A549 (cell line): Measurements from ENCODE around the gene KCNQ5. TPM values are rescaled to one million over a fixed set of nuclear protein-coding genes. Genes with fewer than 3 reads are reported as not detected.

Experiments used
- ATAC-seq, 2 experiments: fragments of 200-7000 bp in 1 of 2; fragments of >200 bp in 1 of 2; cut with Nextera tagmentation in 1 of 2; cut with Tn5 transposase in 1 of 2; 3 replicates each; pipeline versions ENCODE4 v1.8.0 to v1.9.1; 2018 to 2020; ENCODE audit warnings: mild to moderate bottlenecking in 1 of 2, moderate library complexity in 1 of 2
- CTCF ChIA-PET: fragments of 300-600 bp; sonication (Branson Sonifier 250); formaldehyde crosslinking; extraction: SDS; loops from one replicate; lab custom pipeline; 2021; ENCODE audit warnings: antibody characterized with exemption, inconsistent platforms; lab: Yijun Ruan, JAX
- POLR2A ChIA-PET: fragments of 350-600 bp; formaldehyde crosslinking; extraction: SDS; loops from one replicate; lab custom pipeline; 2021; ENCODE audit warnings: antibody characterized with exemption, inconsistent platforms; lab: Yijun Ruan, JAX
- DNase-seq, 2 experiments: peaks; one replicate each; pipeline versions ENCODE4 v3.0.0 to v3.0.0-alpha.2; 2011 to 2016; ENCODE audit warnings: low read depth in 1 of 2, low spot score in 1 of 2
- FAIRE-seq: peaks from 2 replicates; lab custom pipeline; 2011; peaks lifted over from hg19 to GRCh38; lab: Jason Lieb, UNC
- H3K27ac ChIP-seq, 2 experiments: fragments of >200 bp; sonication (Bioruptor Twin); formaldehyde crosslinking; 3 replicates each; pipeline ENCODE4 v1.5.1; 2016 to 2017
- H3K4me1 ChIP-seq: fragments of >200 bp; sonication (Bioruptor Twin); formaldehyde crosslinking; 3 replicates; pipeline ENCODE4 v1.6.1; 2016
- H3K4me2 ChIP-seq: fragments of >200 bp; sonication (Bioruptor Twin); formaldehyde crosslinking; 3 replicates; pipeline ENCODE4 v1.6.1; 2016
- H3K4me3 ChIP-seq: fragments of >200 bp; sonication (Bioruptor Twin); formaldehyde crosslinking; 3 replicates; pipeline ENCODE4 v1.5.1; 2016
- H3K9me3 ChIP-seq: fragments of >200 bp; sonication (Bioruptor Twin); formaldehyde crosslinking; 3 replicates; pipeline ENCODE4 v1.6.1; 2016
- JUN ChIP-seq, 2 experiments: fragments of >200 bp; sonication (Bioruptor Twin); formaldehyde crosslinking; IDR thresholded peaks; 2 replicates in 1 of 2; 3 replicates in 1 of 2; pipeline ENCODE4 v1.6.1; 2016 to 2017
- MAFK ChIP-seq: fragments of 450-650 bp; IDR thresholded peaks from 2 replicates; pipeline ENCODE4 v1.6.1; 2014; ENCODE audit not compliant: partially characterized antibody
- NPAS2 ChIP-seq: fragments of 250-450 bp; sonication (Bioruptor Pico); IDR thresholded peaks from 2 replicates; pipeline ENCODE4 v1.8.0; 2022; ENCODE audit warnings: mild to moderate bottlenecking, moderate library complexity, borderline replicate concordance
- RAD21 ChIP-seq, 2 experiments: fragments of >200 bp in 1 of 2; sonication (Bioruptor Twin) in 1 of 2; formaldehyde crosslinking in 1 of 2; IDR thresholded peaks in 1 of 2; conservative IDR thresholded peaks in 1 of 2; 2 replicates in 1 of 2; 3 replicates in 1 of 2; pipeline ENCODE4 v1.6.1; 2012 to 2018; ENCODE audit warnings: inconsistent platforms in 1 of 2
- SMC3 ChIP-seq: fragments of >200 bp; sonication (Bioruptor Twin); formaldehyde crosslinking; IDR thresholded peaks from 3 replicates; pipeline ENCODE4 v1.6.1; 2018; ENCODE audit warnings: inconsistent platforms
- ZC3H11A ChIP-seq: fragments of 450-650 bp; IDR thresholded peaks from 2 replicates; pipeline ENCODE4 v1.6.1; 2014; ENCODE audit warnings: antibody characterized with exemption, mild to moderate bottlenecking
- ZSCAN20 ChIP-seq: fragments of 250-450 bp; sonication (Bioruptor Pico); IDR thresholded peaks from 2 replicates; pipeline ENCODE4 v1.8.0; 2022; ENCODE audit warnings: mild to moderate bottlenecking, moderate library complexity
- WGBS: methylation state at CpG from one replicate; pipeline ENCODE4 v1.1.6; 2017; ENCODE audit errors: missing lambda C conversion rate; 5-methylcytosine and 5-hydroxymethylcytosine counted together
- polyA plus RNA-seq, 4 experiments: library from polyadenylated mRNA; depleted of rRNA in 3 of 4; stranded (reverse); fragments of >200 nt; fragmentation: RNase III in 1 of 4; extraction: RNeasy Plus Mini Kit Qiagen cat#74134 plus additional on column Dnase treatment in 1 of 4; gene quantifications; 2 replicates in 3 of 4; 3 replicates in 1 of 4; pipeline ENCODE4 v1.2.3, GENCODE V29; 2011 to 2017
- TF ChIP-seq, protein P1 (sequence below): fragments of 250-450 bp; sonication (Bioruptor Pico); IDR thresholded peaks from 2 replicates; pipeline ENCODE4 v1.5.0; 2020; ENCODE audit warnings: low read depth, mild to moderate bottlenecking, moderate library complexity
- TF ChIP-seq, protein P2 (sequence below): fragments of 450-650 bp; IDR thresholded peaks from 2 replicates; pipeline ENCODE4 v1.6.1; 2014; ENCODE audit warnings: antibody characterized with exemption
- TF ChIP-seq, protein P3 (sequence below): fragments of >200 bp; sonication (Bioruptor Twin); formaldehyde crosslinking; IDR thresholded peaks from 2 replicates; pipeline ENCODE4 v1.6.1; 2016
- TF ChIP-seq, protein P4 (sequence below): fragments of >200 bp; sonication (Bioruptor Twin); formaldehyde crosslinking; IDR thresholded peaks from 3 replicates; pipeline ENCODE4 v1.5.1; 2016

KCNQ5 gene
- polyA plus RNA-seq, 2 of the 4 experiments (the other 2 are of a cell fraction): 1.2 to 1.3 TPM

DNA sequence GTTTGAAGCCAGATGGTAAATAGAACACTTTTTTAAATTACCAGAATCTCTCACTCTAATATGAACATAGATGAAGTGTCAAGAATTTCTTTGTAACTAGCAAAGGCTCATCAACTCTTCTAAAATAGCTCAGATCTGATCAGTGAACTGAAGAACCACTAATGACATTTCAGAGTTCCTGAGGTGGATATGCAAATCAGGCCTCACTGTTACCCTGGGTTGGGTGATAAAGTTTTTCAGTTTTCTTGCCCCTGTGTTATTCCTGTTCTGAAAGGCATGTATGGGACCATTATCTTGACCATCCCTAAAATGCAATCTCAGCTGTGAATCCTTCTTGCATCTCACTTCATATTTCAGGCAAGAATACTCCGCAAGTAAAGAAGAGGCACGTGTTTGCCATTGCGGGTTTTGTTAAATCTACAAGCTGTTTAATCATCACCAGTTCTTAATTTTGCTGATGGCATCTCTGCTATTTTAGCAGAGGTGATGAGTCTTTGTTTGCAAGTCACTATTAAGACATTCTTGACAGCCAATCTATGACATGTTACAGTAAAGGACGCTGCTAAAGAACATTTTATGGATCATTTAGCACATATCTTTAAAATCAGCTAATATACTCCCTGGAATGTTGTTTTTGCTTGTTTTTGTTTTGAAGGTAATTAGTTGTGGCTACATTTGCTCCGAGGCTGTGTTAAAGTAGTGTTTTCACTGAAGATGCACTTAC, 555.5 kb downstream of the KCNQ5 start (continued):
- TF ChIP-seq, protein P1, sequence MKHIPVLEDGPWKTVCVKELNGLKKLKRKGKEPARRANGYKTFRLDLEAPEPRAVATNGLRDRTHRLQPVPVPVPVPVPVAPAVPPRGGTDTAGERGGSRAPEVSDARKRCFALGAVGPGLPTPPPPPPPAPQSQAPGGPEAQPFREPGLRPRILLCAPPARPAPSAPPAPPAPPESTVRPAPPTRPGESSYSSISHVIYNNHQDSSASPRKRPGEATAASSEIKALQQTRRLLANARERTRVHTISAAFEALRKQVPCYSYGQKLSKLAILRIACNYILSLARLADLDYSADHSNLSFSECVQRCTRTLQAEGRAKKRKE (CRISPR knock-in tag): no peak
- no peak for TF ChIP-seq ZC3H11A
- no peak for TF ChIP-seq SMC3

DNA sequence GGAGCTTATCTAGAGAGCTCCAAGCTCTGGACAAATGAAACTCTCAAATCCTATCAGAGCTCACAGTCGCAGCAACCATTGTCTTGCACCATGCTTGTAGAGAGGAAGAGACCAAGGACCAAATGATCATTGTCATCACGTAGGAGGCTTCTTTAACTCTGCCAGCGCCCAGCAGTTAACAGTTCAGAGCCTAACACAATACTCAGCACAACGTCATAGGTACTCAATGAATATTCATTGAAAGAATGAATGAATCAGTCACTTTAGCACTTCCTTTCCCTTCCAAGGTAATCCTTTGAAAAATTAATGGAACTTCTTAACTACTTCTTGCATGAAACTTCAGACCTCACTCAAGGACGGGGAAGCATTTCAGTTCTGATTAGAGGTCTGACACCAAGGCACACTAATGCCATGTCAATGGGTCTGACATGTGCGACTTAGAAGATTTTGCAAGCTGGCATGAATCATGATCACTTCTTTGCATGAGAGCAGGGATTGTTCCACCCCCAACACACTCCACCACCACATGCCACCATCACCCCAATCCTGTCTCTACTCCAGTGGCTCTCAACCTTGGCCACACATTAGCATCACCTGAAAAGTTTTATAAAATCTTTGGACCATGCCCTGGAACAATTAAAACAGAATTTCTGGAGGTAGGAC, 558.3 kb downstream of the KCNQ5 start:
- no peak for FAIRE-seq
- TF ChIP-seq MAFK (peak; percentile 6), NPAS2 (CRISPR knock-in tag) (no peak)
- TF ChIP-seq, all 56 proteins: peak for 1
- H3K4me1 ChIP-seq: no peaks in the 10 kb centered on the region
- peak overlapping the region; percentile 52 for H3K4me2 ChIP-seq
- POLR2A ChIA-PET: no interaction called here
- no peak for ATAC-seq
- no peak for DNase-seq
- CTCF ChIA-PET: interaction anchor here (0.7 to 1.8 kb wide), 6 partner anchors 8 to 768 kb away, joined by 3 to 16 read pairs (median 3); no protein-coding TSS in a partner anchor
- 44% methylated on average over 6 of the region's 6 CpGs for WGBS
- H3K27ac ChIP-seq: 0 out of 6 replicates have a peak overlapping the region, but pooled peaks of 1 of the 2 experiments have one; percentile 24
- no peak overlapping the region for H3K4me3 ChIP-seq
- no peaks in the 10 kb centered on the region for H3K9me3 ChIP-seq

DNA sequence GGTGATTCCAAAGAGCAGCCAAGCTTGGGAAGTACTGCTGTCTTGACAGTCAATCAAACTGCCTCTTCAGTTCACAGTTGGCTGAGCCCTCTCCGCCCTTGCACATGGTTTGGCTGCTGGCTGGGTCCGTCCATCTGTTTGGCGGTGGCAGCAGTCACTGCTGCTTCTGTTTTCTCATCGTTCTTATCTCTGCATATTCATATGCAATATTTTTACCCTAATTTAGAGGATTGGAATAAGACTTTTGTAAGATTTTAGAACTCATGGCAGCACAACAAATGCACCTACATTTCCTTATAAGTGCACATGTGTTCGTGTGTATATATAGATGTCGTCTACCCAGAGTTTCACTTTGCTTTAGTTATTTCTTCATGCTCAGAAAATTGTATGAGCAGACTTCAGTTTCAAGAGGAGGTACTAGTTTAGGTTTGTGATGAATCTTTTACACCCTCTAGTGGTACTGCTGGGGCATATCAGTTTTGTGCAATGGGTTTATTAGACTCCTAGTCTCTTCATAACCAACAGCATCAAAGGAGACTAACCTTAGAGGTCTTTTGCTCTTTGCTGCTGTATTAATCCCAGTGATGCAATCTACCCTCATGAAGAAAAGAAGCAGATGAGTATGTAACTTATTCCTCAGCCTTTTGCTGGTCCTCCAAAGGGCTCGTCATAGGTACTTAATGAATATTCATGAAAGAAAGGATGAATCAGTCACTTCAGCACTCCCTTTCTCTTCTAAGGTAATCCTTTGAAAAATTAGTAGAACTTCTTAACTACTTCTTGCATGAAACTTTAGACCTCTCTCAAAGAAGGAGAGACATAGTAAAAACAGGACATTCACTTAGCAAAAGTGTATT, 559.1 kb downstream of the KCNQ5 start:
- H3K9me3 ChIP-seq: no peaks in the 10 kb centered on the region
- H3K4me2 ChIP-seq: peak overlapping the region; percentile 52
- CTCF ChIA-PET: interaction anchor here (0.7 to 1.8 kb wide), 8 partner anchors 9 to 769 kb away, joined by 3 to 16 read pairs (median 4); no protein-coding TSS in a partner anchor
- no peak overlapping the region; the same call in 2 of the 3 replicates for H3K4me3 ChIP-seq
- H3K27ac ChIP-seq: 0 out of 6 replicates have a peak overlapping the region, but pooled peaks of 1 of the 2 experiments have one; percentile 24
- TF ChIP-seq, protein P2, sequence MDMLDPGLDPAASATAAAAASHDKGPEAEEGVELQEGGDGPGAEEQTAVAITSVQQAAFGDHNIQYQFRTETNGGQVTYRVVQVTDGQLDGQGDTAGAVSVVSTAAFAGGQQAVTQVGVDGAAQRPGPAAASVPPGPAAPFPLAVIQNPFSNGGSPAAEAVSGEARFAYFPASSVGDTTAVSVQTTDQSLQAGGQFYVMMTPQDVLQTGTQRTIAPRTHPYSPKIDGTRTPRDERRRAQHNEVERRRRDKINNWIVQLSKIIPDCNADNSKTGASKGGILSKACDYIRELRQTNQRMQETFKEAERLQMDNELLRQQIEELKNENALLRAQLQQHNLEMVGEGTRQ: no peak
- TF ChIP-seq RAD21 (conservative IDR thresholded peaks at IDR 0.05 in 1 of 2, IDR thresholded peaks at IDR 0.05 in 1 of 2) (peak; percentile 78 to 81), SMC3 (peak; percentile 75), ZSCAN20 (no peak), JUN (IDR thresholded peaks at IDR 0.05) (no peak)
- TF ChIP-seq, protein P3, sequence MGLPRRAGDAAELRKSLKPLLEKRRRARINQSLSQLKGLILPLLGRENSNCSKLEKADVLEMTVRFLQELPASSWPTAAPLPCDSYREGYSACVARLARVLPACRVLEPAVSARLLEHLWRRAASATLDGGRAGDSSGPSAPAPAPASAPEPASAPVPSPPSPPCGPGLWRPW: no peak
- TF ChIP-seq, protein P4, sequence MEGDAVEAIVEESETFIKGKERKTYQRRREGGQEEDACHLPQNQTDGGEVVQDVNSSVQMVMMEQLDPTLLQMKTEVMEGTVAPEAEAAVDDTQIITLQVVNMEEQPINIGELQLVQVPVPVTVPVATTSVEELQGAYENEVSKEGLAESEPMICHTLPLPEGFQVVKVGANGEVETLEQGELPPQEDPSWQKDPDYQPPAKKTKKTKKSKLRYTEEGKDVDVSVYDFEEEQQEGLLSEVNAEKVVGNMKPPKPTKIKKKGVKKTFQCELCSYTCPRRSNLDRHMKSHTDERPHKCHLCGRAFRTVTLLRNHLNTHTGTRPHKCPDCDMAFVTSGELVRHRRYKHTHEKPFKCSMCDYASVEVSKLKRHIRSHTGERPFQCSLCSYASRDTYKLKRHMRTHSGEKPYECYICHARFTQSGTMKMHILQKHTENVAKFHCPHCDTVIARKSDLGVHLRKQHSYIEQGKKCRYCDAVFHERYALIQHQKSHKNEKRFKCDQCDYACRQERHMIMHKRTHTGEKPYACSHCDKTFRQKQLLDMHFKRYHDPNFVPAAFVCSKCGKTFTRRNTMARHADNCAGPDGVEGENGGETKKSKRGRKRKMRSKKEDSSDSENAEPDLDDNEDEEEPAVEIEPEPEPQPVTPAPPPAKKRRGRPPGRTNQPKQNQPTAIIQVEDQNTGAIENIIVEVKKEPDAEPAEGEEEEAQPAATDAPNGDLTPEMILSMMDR: peak; percentile 76
- whole genome bisulfite sequencing: 3% methylated on average over 7 of the region's 7 CpGs
- peak; percentile 25 to 55 for DNase-seq
- no peaks in the 10 kb centered on the region for H3K4me1 ChIP-seq
- ATAC-seq: peak; percentile 91 to 96
- POLR2A ChIA-PET: no interaction called here
- FAIRE-seq: no peak
